ENCODE data around the gene EIF2S2. TPM values are rescaled to one million over a fixed set of nuclear protein-coding genes. Genes with fewer than 3 reads are reported as not detected.

Gene EIF2S2
- total and polyA plus RNA-seq, 2 experiments from 2014 or later = 124 to 194 TPM

GRCh38 chr20:34142121-34142520, 30.1 kb upstream of the EIF2S2 start:
- H3K9me2 ChIP-seq (ENCODE audit: insufficient read depth) = no peaks in the 10 kb centered on the region
- Mint-ChIP-seq H3K9me3 (no peaks in the 10 kb centered on the region; the same call in 2 of the 3 replicates), H3K27ac (no peak overlapping the region), H3K4me1 (no peaks in the 10 kb centered on the region), H3K4me3 (no peak overlapping the region), H3K36me3 (ENCODE audit: low read depth) (no peaks in the 10 kb centered on the region), H3K27me3 (ENCODE audit: insufficient read depth, low read depth, poor library complexity) (no peaks in the 10 kb centered on the region)
- no peak for TF ChIP-seq ZNF114 (CRISPR knock-in tag; IDR thresholded peaks at IDR 0.05)
- no peak for TF ChIP-seq EZH2phosphoT487 (IDR thresholded peaks at IDR 0.05; ENCODE audit: unreplicated experiment)
- TF ChIP-seq JUNB (IDR thresholded peaks at IDR 0.05; ENCODE audit: unreplicated experiment) = no peak
- TF ChIP-seq ZNF462 (CRISPR knock-in tag; IDR thresholded peaks at IDR 0.05) = no peak
- no peak for TF ChIP-seq EZH2 (IDR thresholded peaks at IDR 0.05; ENCODE audit: low read depth, unreplicated experiment)
- no peak for TF ChIP-seq STAT1 (IDR thresholded peaks at IDR 0.05; ENCODE audit: unreplicated experiment)
- TF ChIP-seq CREB1 (CRISPR knock-in tag; IDR thresholded peaks at IDR 0.05; ENCODE audit: low read depth) = no peak
- TF ChIP-seq POLR2AphosphoS5 (IDR thresholded peaks at IDR 0.05; ENCODE audit: low read depth) = no peak
- TF ChIP-seq, protein P1, sequence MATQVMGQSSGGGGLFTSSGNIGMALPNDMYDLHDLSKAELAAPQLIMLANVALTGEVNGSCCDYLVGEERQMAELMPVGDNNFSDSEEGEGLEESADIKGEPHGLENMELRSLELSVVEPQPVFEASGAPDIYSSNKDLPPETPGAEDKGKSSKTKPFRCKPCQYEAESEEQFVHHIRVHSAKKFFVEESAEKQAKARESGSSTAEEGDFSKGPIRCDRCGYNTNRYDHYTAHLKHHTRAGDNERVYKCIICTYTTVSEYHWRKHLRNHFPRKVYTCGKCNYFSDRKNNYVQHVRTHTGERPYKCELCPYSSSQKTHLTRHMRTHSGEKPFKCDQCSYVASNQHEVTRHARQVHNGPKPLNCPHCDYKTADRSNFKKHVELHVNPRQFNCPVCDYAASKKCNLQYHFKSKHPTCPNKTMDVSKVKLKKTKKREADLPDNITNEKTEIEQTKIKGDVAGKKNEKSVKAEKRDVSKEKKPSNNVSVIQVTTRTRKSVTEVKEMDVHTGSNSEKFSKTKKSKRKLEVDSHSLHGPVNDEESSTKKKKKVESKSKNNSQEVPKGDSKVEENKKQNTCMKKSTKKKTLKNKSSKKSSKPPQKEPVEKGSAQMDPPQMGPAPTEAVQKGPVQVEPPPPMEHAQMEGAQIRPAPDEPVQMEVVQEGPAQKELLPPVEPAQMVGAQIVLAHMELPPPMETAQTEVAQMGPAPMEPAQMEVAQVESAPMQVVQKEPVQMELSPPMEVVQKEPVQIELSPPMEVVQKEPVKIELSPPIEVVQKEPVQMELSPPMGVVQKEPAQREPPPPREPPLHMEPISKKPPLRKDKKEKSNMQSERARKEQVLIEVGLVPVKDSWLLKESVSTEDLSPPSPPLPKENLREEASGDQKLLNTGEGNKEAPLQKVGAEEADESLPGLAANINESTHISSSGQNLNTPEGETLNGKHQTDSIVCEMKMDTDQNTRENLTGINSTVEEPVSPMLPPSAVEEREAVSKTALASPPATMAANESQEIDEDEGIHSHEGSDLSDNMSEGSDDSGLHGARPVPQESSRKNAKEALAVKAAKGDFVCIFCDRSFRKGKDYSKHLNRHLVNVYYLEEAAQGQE (IDR thresholded peaks at IDR 0.05; ENCODE audit: unreplicated experiment) = no peak
- no peak for TF ChIP-seq NANOG (IDR thresholded peaks at IDR 0.05; ENCODE audit: borderline replicate concordance)
- no peak for TF ChIP-seq ZNF331 (CRISPR knock-in tag; IDR thresholded peaks at IDR 0.05; ENCODE audit: low read depth)
- TF ChIP-seq, protein P2, sequence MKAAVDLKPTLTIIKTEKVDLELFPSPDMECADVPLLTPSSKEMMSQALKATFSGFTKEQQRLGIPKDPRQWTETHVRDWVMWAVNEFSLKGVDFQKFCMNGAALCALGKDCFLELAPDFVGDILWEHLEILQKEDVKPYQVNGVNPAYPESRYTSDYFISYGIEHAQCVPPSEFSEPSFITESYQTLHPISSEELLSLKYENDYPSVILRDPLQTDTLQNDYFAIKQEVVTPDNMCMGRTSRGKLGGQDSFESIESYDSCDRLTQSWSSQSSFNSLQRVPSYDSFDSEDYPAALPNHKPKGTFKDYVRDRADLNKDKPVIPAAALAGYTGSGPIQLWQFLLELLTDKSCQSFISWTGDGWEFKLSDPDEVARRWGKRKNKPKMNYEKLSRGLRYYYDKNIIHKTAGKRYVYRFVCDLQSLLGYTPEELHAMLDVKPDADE (IDR thresholded peaks at IDR 0.05) = no peak
- TF ChIP-seq CTCF (conservative IDR thresholded peaks at IDR 0.05; ENCODE audit: low read depth in 2 of 2) = no peak
- no peak overlapping the region for H3K4me3 ChIP-seq
- H3K36me3 ChIP-seq (ENCODE audit: insufficient read depth) = no peaks in the 10 kb centered on the region
- no peaks in the 10 kb centered on the region for H3K4me1 ChIP-seq (ENCODE audit: insufficient read depth)
- DNase-seq (ENCODE audit: low spot score) (no peak), ATAC-seq (no peak)
- H3K79me2 ChIP-seq (replicated peaks; ENCODE audit: insufficient read depth) = no peaks in the 10 kb centered on the region
- H3K27me3 ChIP-seq (ENCODE audit: insufficient read depth) = no peaks in the 10 kb centered on the region
- H3F3A ChIP-seq (replicated peaks; ENCODE audit: low read depth) = no peaks in the 10 kb centered on the region
- no peak overlapping the region for H3K4me2 ChIP-seq
- H3K27ac ChIP-seq (ENCODE audit: low read depth) = no peak overlapping the region
- H2AFZ ChIP-seq = no peak overlapping the region
- no peaks in the 10 kb centered on the region for H4K20me1 ChIP-seq (replicated peaks; ENCODE audit: insufficient read depth)
